Measurements from ENCODE around the gene SIRPA.

GRCh38 chr20:1938464-1939269 is 43.5 kb downstream of the SIRPA start:
- TF ChIP-seq CTCF (IDR thresholded peaks at IDR 0.05) = no peak
- TF ChIP-seq ZFX (IDR thresholded peaks at IDR 0.05; ENCODE audit: borderline replicate concordance) = no peak

Data from 22Rv1 (cell line).